GM19099 (cell line): ENCODE measurements around the gene RALGAPA2.

Source experiments
- POLR2A ChIP-seq: IDR thresholded peaks from 3 replicates; pipeline ENCODE4 v1.6.1; 2011; ENCODE audit warnings: low read depth; ENCODE audit not compliant: insufficient read length; ENCODE audit errors: extremely low read depth

The RALGAPA2 gene

GRCh38 chr20:20411402-20411801, 301.0 kb downstream of the RALGAPA2 start:
- no peak for TF ChIP-seq POLR2A

DNA sequence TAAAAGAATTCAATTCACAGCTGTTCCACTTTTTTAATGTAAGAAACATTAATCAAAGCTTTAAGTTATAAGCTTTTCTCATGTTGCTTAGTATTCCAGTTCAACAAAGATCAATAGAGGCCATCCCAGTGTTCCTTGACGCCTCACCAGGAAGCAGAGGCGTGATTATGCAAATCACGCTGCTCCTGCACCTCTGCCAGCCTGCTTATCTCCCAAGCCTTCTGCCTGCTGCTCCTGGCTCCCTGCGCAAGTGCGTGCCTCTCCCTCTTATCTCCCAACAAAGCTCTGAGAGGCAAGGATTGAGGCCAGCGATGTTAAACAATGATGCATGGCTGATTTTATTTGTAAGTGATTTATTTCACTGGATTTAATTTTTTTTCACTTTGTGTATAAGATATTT, 301.8 kb downstream of the RALGAPA2 start:
- no peak for TF ChIP-seq POLR2A

- no peak for TF ChIP-seq POLR2A
These were observed 303.1 kb downstream of the RALGAPA2 start for GRCh38 chr20:20409331-20409730.

DNA sequence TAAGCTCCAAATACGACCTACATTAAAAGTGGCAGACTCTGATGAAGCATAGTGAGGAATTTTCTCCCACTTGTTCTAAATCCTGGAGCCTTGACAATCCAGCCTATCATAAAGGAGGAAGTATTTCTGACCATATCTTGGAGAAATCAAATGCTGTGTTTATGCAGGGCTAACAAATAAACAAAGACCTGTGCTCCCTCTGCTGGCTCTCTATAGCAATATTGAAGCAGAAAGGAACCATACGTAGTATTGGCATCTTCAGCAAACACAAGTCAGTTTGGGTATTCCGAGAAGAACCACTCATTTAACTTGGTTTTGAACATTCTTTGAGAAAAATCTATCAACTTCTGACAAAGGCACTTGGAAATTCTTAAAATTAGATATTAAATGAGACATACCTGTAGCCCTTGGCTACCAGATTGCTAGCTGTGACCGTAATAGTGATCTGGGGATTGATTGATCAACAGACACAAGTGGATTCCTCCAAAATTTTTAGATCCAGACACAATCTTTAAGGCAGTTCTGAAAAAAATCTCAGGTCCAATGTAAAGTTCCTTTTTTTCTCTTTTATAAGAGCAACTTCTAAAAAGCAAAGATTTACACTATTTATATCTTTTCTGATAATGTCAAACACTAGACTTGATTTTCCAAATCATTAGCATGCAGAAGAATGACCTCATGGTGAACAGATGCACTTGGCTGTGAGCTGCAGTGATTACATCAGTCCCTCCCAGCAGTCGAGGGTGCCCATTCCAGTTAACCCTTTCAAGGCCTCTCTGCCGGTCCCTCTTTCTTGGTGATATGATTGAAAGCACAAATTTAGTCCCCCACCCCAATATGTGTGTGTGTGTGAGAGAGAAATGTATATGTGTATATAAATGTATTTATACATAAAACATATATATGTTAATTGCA, 304.3 kb downstream of the RALGAPA2 start:
- no peak for TF ChIP-seq POLR2A

GRCh38 chr20:20406306-20406705, 306.1 kb downstream of the RALGAPA2 start:
- TF ChIP-seq POLR2A = no peak

DNA sequence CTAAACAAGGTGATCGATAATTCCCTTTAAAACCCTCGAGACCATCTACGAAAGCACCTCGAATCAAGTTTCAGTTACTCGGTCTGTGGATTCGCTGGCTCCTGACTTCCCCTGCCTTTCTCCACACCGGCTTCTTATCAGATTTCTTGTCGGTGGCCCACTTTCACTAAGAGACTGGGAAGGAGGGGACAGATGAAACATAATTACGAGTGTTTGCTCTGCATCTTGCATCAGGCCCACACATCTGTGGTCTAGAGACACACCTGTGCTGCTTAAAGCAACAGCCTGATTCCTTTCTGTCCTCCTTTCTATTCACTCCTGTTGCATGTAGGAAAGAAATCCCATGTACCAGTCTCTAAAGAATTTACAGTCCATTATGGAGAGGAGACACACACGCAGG, 306.8 kb downstream of the RALGAPA2 start:
- no peak for TF ChIP-seq POLR2A

DNA sequence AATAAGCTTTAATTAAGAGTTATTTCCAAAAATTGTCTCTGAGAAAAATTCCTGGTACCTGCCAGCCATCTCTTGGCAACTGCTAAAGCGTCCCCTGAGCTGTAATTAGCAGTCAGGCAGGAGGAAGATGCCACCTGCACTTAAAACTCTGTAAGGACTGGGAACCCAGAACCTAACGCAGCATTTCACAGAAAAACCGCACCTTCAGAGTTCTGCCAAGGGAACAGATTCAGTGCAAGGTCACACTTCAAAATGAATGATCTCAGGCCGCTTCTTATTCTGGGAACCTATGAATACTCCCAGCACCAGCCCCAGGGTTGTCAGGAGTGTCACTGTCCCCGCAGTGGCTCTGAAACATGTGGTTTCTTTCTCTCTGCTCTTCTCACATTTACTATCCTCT, 307.8 kb downstream of the RALGAPA2 start:
- TF ChIP-seq POLR2A = no peak

GRCh38 chr20:20401991-20402390, 310.5 kb downstream of the RALGAPA2 start:
- no peak for TF ChIP-seq POLR2A

DNA sequence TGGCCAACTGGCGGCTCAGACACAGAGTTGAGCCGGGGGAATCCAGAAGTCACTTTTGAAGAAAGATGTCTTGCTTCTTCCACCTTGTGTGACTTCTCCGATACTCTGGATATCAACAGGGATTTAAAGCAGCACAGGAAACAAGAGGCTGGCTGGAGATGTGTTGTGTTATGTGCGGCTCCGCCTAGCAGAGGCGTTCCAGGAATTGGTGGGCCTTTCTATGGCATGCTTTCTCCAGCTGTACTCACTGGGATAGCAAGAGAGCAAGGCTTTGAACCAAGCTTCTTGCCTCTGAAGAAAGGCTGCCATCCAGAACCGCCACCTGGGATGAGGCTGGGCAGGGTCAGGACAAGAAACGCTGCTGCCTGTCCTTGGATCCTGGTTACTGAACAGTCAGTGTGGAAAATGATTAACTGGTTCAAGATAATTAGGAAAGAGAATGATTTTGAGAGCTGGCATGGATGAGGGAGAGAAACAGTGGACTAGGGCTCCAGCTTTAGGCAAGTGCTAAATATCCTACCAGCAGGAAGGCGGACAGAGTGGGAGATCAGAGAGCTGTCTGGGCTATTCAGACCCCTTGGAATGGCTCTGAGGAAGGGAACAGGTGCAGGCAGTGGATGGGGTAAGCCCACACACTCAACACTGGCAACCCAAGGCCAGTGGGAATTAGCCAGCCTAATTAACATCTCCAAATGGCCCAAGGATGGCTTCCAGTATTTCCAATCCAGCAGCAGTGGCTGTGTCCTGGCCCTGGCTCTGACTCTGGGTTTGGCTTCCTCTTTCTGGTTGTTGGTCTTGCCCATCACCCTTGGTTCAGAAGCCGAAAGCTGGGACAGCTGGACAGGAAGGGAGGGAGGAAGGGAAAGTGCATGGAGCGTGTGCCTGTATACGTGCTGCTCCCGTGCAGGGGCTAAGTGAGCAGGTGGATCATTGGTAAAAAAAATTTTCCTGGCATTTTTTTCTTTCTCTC, 312.6 kb downstream of the RALGAPA2 start:
- no peak for TF ChIP-seq POLR2A

- no peak for TF ChIP-seq POLR2A
These were observed 314.3 kb downstream of the RALGAPA2 start for GRCh38 chr20:20398123-20398522.

DNA sequence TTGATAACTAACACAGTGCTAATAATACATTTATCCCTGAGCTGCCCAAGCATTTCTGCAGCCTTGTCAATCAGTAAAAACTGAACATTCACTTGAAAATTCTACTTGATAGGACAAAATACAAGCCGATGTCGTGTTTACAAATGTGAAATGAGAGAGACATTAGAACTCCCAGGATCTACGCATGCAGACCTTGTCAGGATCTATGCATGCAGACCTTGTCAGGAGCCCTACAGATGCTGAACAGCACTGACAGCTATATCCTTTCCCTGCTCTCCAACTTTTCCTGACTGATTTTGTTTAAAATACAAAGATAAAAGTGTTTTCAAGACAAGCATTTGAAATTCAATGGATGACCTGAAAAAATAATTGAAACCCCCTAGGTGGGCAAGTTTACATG, 315.6 kb downstream of the RALGAPA2 start:
- TF ChIP-seq POLR2A = no peak

- no peak for TF ChIP-seq POLR2A
These were observed 316.4 kb downstream of the RALGAPA2 start for GRCh38 chr20:20395903-20396568.

DNA sequence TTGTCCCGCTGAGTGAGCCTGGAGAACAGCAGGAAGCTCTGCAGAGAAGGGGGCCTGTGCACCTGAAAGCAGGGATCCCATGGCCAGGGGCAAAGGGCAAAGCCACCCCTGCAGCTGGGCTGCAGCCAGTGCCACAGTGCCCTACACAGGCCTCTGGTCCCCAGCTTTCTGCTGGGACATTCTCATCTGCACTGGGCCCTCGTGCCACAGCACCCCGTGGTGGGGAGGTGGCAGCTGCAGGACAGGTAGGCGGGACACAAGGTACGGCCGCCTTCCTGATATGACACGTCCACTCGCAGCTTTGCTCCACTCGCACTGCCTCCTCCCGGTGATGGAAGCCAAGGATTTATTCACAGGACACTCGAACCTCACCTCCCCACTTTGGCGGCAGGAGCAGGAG, 317.4 kb downstream of the RALGAPA2 start:
- TF ChIP-seq POLR2A = no peak

GRCh38 chr20:20393207-20394120, 319.0 kb downstream of the RALGAPA2 start:
- TF ChIP-seq POLR2A = no peak
